H1 (cell line): ENCODE measurements around the gene RGS14. TPM values are rescaled to one million over a fixed set of nuclear protein-coding genes. Genes with fewer than 3 reads are reported as not detected.

Source experiments
- ATF2 ChIP-seq: IDR thresholded peaks from 2 replicates; pipeline ENCODE4 v1.6.1; 2012; ENCODE audit warnings: low read length, inconsistent platforms
- BCL11A ChIP-seq, 2 experiments: IDR thresholded peaks; one replicate each; pipeline ENCODE4 v1.6.1; 2011; ENCODE audit warnings: low read depth in 2 of 2, low read length in 2 of 2, mild to moderate bottlenecking in 2 of 2
- CHD7 ChIP-seq: fragments of 300-600 bp; sonication (generic); IDR thresholded peaks from 2 replicates; pipeline ENCODE4 v1.7.1; 2012; ENCODE audit warnings: low read length, moderate library complexity, mild to moderate bottlenecking, inconsistent platforms; ENCODE audit not compliant: insufficient replicate concordance
- EGR1 ChIP-seq: IDR thresholded peaks from 2 replicates; pipeline ENCODE4 v1.6.1; 2011; ENCODE audit warnings: low read depth, low read length, borderline replicate concordance
- JUN ChIP-seq: IDR thresholded peaks from 2 replicates; pipeline ENCODE4 v1.6.1; 2011; ENCODE audit warnings: low read depth, mild to moderate bottlenecking, improper control_type of control experiment, low read length
- PHF8 ChIP-seq: fragments of 200-600 bp; sonication (generic); conservative IDR thresholded peaks from 2 replicates; pipeline ENCODE4 v1.7.1; 2012; ENCODE audit warnings: low read depth, mild to moderate bottlenecking, inconsistent platforms, low read length, moderate library complexity
- SIRT6 ChIP-seq: IDR thresholded peaks from one replicate; pipeline ENCODE4 v1.7.1; 2012; ENCODE audit warnings: low read length, inconsistent platforms
- SP2 ChIP-seq: IDR thresholded peaks from 2 replicates; pipeline ENCODE4 v1.6.1; 2012; ENCODE audit warnings: mild to moderate bottlenecking, low read length, inconsistent platforms
- polyA plus RNA-seq, 7 experiments: library from polyadenylated mRNA; depleted of rRNA in 3 of 7; stranded (reverse) in 5 of 7; unstranded in 2 of 7; fragments of >200 nt in 5 of 7; fragments of 200-250 nt in 2 of 7; gene quantifications; 1 replicate in 5 of 7; 2 replicates in 1 of 7; 4 replicates in 1 of 7; pipeline versions ENCODE4 v1.2.1 to v1.2.3, GENCODE V29; 2011 to 2013; ENCODE audit warnings: missing spikeins in 2 of 7, mixed read lengths in 2 of 7
- total RNA-seq: library from RNA; stranded (reverse); fragmentation: NEBNext Ultra II Directional; extraction: Animal tissue kit (Norgen Biotek cat#: 25700); gene quantifications from 2 replicates; pipeline ENCODE4 v1.2.1, GENCODE V29; 2021

Gene RGS14
- total and polyA plus RNA-seq, 2 of the 8 experiments (the other 6 are each of a cell fraction or from before 2014, with no cell fraction given): 24.4 to 46.1 TPM

- TF ChIP-seq CHD7 (no peak), SIRT6 (no peak), EGR1 (no peak), PHF8 (no peak), JUN (no peak), BCL11A (IDR thresholded peaks at IDR 0.05; ENCODE audit: low read depth in 2 of 2, low read length in 2 of 2) (no peak), ATF2 (no peak), SP2 (no peak)
These were observed 46.3 kb downstream of the RGS14 start (continued) for GRCh38 chr5:177403792-177404640.
